ENCODE data around the gene CACNA2D3.

The CACNA2D3 gene

DNA sequence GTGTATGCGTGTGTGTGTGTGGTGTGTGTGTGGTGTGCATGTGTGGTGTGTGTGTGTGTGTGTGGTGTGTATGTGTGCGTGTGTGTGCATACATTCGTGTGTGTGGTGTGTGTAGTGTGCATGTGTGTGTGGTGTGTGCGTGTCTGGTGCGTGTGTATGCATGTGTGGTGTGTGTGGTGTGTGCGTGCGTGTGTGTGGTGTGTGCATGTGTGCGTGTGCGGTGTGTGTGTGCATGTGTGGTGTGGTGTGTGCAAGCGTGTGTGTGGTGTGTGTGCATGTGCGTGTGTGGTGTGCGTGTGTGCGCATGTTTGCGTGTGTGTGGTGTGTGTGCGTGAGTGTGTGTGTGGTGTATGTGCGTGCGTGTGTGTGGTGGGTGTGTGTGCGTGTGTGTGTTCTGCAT, 595.2 kb downstream of the CACNA2D3 start:
- no peaks in the 10 kb centered on the region for H3K9me2 ChIP-seq (replicated peaks; ENCODE audit: insufficient read depth, low read length)
- DNase-seq = no peak
- no peaks in the 10 kb centered on the region for H3K36me3 ChIP-seq (replicated peaks; ENCODE audit: insufficient read depth, low read length)
- H3F3A ChIP-seq (ENCODE audit: insufficient read depth, low read length) = no peaks in the 10 kb centered on the region
- H3K79me2 ChIP-seq (ENCODE audit: low read length) = no peaks in the 10 kb centered on the region
- H3K4me2 ChIP-seq (ENCODE audit: low read depth, low read length) = no peak overlapping the region
- no peak for TF ChIP-seq EZH2phosphoT487 (IDR thresholded peaks at IDR 0.05; ENCODE audit: low read length)
- TF ChIP-seq, protein P1, sequence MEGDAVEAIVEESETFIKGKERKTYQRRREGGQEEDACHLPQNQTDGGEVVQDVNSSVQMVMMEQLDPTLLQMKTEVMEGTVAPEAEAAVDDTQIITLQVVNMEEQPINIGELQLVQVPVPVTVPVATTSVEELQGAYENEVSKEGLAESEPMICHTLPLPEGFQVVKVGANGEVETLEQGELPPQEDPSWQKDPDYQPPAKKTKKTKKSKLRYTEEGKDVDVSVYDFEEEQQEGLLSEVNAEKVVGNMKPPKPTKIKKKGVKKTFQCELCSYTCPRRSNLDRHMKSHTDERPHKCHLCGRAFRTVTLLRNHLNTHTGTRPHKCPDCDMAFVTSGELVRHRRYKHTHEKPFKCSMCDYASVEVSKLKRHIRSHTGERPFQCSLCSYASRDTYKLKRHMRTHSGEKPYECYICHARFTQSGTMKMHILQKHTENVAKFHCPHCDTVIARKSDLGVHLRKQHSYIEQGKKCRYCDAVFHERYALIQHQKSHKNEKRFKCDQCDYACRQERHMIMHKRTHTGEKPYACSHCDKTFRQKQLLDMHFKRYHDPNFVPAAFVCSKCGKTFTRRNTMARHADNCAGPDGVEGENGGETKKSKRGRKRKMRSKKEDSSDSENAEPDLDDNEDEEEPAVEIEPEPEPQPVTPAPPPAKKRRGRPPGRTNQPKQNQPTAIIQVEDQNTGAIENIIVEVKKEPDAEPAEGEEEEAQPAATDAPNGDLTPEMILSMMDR (IDR thresholded peaks at IDR 0.05; ENCODE audit: low read length) = no peak
- no peak for TF ChIP-seq EZH2 (optimal IDR thresholded peaks at IDR 0.05; ENCODE audit: low read depth, low read length)
- no peak overlapping the region for H3K27ac ChIP-seq (ENCODE audit: low read length)
- H3K4me1 ChIP-seq (ENCODE audit: low read length) = no peaks in the 10 kb centered on the region
- no peak overlapping the region for H3K9ac ChIP-seq (ENCODE audit: low read length)
- no peaks in the 10 kb centered on the region for H4K20me1 ChIP-seq (ENCODE audit: insufficient read depth, low read length)
- no peaks in the 10 kb centered on the region for H3K27me3 ChIP-seq (replicated peaks; ENCODE audit: insufficient read depth, low read length)
- no peak overlapping the region for H3K4me3 ChIP-seq (ENCODE audit: low read length)
- no peaks in the 10 kb centered on the region for H3K9me3 ChIP-seq (replicated peaks; ENCODE audit: insufficient read depth, low read length)
- no peak overlapping the region for H2AFZ ChIP-seq (ENCODE audit: low read length)

DNA sequence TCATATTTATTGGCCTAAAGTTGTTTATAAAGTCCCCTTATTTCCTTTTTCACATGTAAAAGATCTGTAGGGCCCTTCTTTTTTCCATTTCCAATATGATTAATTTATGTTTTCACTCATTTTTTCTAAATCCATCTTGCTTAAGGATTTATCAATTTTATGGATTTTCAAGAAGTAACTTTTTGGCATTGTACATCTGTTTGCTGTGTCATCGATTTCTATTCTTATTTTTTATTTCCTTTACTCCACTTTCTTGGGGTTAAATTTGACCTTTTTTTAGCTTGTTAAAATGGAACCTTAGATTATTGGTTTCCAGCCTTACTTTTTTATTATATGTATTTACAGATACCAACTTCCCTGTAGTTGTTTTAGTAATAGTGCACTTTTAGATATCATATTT, 597.6 kb downstream of the CACNA2D3 start:
- H3K27me3 ChIP-seq (replicated peaks; ENCODE audit: insufficient read depth, low read length) = no peaks in the 10 kb centered on the region
- TF ChIP-seq EZH2 (optimal IDR thresholded peaks at IDR 0.05; ENCODE audit: low read depth, low read length) (no peak), EZH2phosphoT487 (IDR thresholded peaks at IDR 0.05; ENCODE audit: low read length) (no peak)
- TF ChIP-seq, protein P1 (IDR thresholded peaks at IDR 0.05; ENCODE audit: low read length) = no peak

DNA sequence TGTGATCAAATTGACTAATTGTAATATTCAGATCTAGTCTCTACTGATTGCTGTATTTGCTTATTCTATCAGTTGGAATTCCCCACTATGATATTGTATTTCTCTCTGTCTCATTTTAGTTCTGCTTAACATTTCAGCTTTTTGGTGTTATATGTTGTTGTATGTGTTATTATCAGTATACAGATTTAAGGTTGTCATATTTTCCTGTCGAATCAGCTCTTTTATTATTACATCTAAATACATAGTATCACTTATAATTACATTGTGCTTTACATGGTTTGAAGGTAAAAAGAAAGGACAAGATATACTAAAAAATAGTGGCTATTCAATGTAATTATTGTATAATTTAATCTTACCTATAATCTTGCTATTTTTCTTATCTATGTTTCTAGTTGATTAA, 598.3 kb downstream of the CACNA2D3 start:
- Histone ChIP-seq H3K4me2 (ENCODE audit: low read depth, low read length) (no peak overlapping the region), H3K9me2 (replicated peaks; ENCODE audit: insufficient read depth, low read length) (no peaks in the 10 kb centered on the region), H3K4me3 (ENCODE audit: low read length) (no peak overlapping the region), H3K36me3 (replicated peaks; ENCODE audit: insufficient read depth, low read length) (no peaks in the 10 kb centered on the region), H3F3A (ENCODE audit: insufficient read depth, low read length) (no peaks in the 10 kb centered on the region), H3K9ac (ENCODE audit: low read length) (no peak overlapping the region), H3K27me3 (replicated peaks; ENCODE audit: insufficient read depth, low read length) (no peaks in the 10 kb centered on the region), H3K79me2 (ENCODE audit: low read length) (no peaks in the 10 kb centered on the region), H3K27ac (ENCODE audit: low read length) (no peak overlapping the region), H3K9me3 (replicated peaks; ENCODE audit: insufficient read depth, low read length) (no peaks in the 10 kb centered on the region), H4K20me1 (ENCODE audit: insufficient read depth, low read length) (no peaks in the 10 kb centered on the region), H2AFZ (ENCODE audit: low read length) (no peak overlapping the region), H3K4me1 (ENCODE audit: low read length) (no peaks in the 10 kb centered on the region)
- no peak for DNase-seq
- TF ChIP-seq EZH2 (optimal IDR thresholded peaks at IDR 0.05; ENCODE audit: low read depth, low read length) = no peak
- TF ChIP-seq EZH2phosphoT487 (IDR thresholded peaks at IDR 0.05; ENCODE audit: low read length) = no peak
- TF ChIP-seq, protein P1 (IDR thresholded peaks at IDR 0.05; ENCODE audit: low read length) = no peak

More for the DNA sequence above, 597.6 kb downstream of the CACNA2D3 start:
- Histone ChIP-seq H3K9me3 (replicated peaks; ENCODE audit: insufficient read depth, low read length) (no peaks in the 10 kb centered on the region), H2AFZ (ENCODE audit: low read length) (no peak overlapping the region), H3K4me3 (ENCODE audit: low read length) (no peak overlapping the region), H3K9ac (ENCODE audit: low read length) (no peak overlapping the region), H3K4me2 (ENCODE audit: low read depth, low read length) (no peak overlapping the region), H3K27ac (ENCODE audit: low read length) (no peak overlapping the region), H3K36me3 (replicated peaks; ENCODE audit: insufficient read depth, low read length) (no peaks in the 10 kb centered on the region), H3K4me1 (ENCODE audit: low read length) (no peaks in the 10 kb centered on the region), H3K79me2 (ENCODE audit: low read length) (no peaks in the 10 kb centered on the region), H4K20me1 (ENCODE audit: insufficient read depth, low read length) (no peaks in the 10 kb centered on the region), H3F3A (ENCODE audit: insufficient read depth, low read length) (no peaks in the 10 kb centered on the region), H3K9me2 (replicated peaks; ENCODE audit: insufficient read depth, low read length) (no peaks in the 10 kb centered on the region)
- no peak for DNase-seq
